Endothelial cell (in vitro differentiated cells): Measurements from ENCODE around the gene ZC3H12A. TPM values are rescaled to one million over a fixed set of nuclear protein-coding genes. Genes with fewer than 3 reads are reported as not detected.
A peak's percentile ranks its signal among the peaks of the same experiment; 100 is the strongest.
"Not testable (repeated sequence)": the region's sequence is repeated elsewhere in the genome, so short reads cannot be mapped to it uniquely, and the experiment has no call there.

Experiments
- DNase-seq: peaks from one replicate; pipeline ENCODE4 v3.0.0; 2021; ENCODE audit warnings: low spot score
- H3K27ac Mint-ChIP-seq: one replicate; pipeline ENCODE4 v1.8.0; 2021; ENCODE audit warnings: mixed read lengths, inconsistent platforms; ENCODE audit not compliant: unreplicated experiment
- H3K27me3 Mint-ChIP-seq: one replicate; pipeline ENCODE4 v1.8.0; 2021; ENCODE audit warnings: mild to moderate bottlenecking, moderate library complexity, mixed read lengths, inconsistent platforms; ENCODE audit not compliant: unreplicated experiment
- H3K36me3 Mint-ChIP-seq: one replicate; pipeline ENCODE4 v1.8.0; 2021; ENCODE audit warnings: mild to moderate bottlenecking, low read depth, mixed read lengths, inconsistent platforms; ENCODE audit not compliant: unreplicated experiment
- H3K4me1 Mint-ChIP-seq: one replicate; pipeline ENCODE4 v1.8.0; 2021; ENCODE audit warnings: mild to moderate bottlenecking, mixed read lengths, inconsistent platforms; ENCODE audit not compliant: unreplicated experiment
- H3K4me3 Mint-ChIP-seq: one replicate; pipeline ENCODE4 v1.8.0; 2021; ENCODE audit warnings: mild to moderate bottlenecking, mixed read lengths, inconsistent platforms; ENCODE audit not compliant: unreplicated experiment
- H3K9me3 Mint-ChIP-seq: one replicate; pipeline ENCODE4 v1.8.0; 2021; ENCODE audit warnings: mixed read lengths, inconsistent platforms; ENCODE audit not compliant: unreplicated experiment
- total RNA-seq: library from RNA; stranded (reverse); fragmentation: NEBNext Ultra II Directional; extraction: Animal tissue kit (Norgen Biotek cat#: 25700); gene quantifications from one replicate; pipeline ENCODE4 v1.2.1, GENCODE V29; 2021; ENCODE audit not compliant: unreplicated experiment
- TF ChIP-seq, protein P1 (sequence below): fragments of 200-600 bp; sonication (generic); IDR thresholded peaks from one replicate; pipeline ENCODE4 v1.5.0; 2021; ENCODE audit warnings: antibody characterized with exemption; ENCODE audit not compliant: unreplicated experiment

ZC3H12A gene
- total RNA-seq, 1 donor from 2014 or later = 5.4 TPM

DNA sequence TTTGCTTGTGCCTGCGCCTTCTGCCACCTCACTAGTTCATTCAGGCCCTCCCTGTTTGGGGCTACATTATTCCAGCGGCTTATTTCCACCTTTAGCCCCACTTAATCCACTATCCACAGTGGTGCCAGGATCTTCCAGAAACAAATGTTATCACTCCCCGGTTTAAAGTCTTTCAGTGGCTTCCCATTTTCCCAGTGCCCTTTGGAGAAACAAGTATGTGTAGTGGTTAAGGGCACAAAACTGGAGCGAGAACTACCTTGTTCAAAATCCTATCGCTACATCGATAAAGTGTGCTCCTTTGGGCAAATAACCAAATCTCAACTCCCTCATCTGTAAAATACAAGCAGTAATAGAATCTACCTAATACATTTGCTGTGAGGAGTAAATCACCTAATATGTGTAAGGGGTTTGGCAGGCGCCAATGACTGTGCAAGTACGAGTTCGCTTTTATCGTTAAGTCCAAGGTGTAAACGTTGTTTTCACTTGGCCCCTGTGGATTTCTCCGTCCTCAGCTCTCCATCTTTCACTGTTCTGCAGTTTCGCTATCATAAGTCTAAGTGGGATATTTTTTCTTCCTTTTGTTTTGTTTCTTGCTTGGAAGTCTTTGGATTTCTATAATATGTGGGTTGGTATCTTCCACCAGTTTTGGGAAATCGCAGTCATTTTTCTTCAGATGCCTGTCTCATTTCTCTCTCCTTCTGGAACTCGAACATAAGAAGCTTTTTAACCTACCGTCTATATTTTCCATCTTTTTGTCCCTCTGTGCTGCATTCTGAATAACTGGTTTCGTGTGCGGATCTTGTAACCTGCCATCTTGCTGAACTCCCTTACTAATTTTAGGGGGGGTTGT is 41.0 kb downstream of the ZC3H12A start:
- H3K27ac Mint-ChIP-seq = peak overlapping the region; percentile 93
- TF ChIP-seq, protein P1, sequence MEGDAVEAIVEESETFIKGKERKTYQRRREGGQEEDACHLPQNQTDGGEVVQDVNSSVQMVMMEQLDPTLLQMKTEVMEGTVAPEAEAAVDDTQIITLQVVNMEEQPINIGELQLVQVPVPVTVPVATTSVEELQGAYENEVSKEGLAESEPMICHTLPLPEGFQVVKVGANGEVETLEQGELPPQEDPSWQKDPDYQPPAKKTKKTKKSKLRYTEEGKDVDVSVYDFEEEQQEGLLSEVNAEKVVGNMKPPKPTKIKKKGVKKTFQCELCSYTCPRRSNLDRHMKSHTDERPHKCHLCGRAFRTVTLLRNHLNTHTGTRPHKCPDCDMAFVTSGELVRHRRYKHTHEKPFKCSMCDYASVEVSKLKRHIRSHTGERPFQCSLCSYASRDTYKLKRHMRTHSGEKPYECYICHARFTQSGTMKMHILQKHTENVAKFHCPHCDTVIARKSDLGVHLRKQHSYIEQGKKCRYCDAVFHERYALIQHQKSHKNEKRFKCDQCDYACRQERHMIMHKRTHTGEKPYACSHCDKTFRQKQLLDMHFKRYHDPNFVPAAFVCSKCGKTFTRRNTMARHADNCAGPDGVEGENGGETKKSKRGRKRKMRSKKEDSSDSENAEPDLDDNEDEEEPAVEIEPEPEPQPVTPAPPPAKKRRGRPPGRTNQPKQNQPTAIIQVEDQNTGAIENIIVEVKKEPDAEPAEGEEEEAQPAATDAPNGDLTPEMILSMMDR = no peak
- H3K9me3 Mint-ChIP-seq = no peaks in the 10 kb centered on the region
- peak overlapping the region; percentile 93 for H3K4me3 Mint-ChIP-seq
- peaks cover 16% of the 10 kb centered on the region for H3K4me1 Mint-ChIP-seq
- no peak for DNase-seq
- peaks cover 5% of the 10 kb centered on the region for H3K36me3 Mint-ChIP-seq
- peaks cover 14% of the 10 kb centered on the region for H3K27me3 Mint-ChIP-seq

DNA sequence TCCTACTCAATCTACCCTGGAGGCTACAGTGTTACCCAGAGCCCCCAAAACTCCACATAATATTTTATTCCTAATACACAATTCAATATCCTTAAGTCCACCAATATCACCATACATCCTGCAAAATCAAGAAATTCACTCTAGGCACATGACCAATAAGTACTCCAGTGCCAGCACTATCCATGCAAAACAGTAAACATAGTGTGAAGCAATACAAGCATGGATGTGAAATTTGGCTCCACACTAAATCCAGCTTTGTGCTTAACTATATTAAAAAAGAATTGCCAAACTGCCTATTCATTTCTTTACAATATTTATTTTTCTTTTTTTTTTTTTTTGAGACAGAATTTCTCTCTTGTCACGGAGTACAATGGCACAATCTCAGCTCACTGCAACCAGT is 43.2 kb downstream of the ZC3H12A start:
- H3K4me1 Mint-ChIP-seq = peaks cover 16% of the 10 kb centered on the region
- H3K36me3 Mint-ChIP-seq = peaks cover 5% of the 10 kb centered on the region
- H3K4me3 Mint-ChIP-seq = no peak overlapping the region
- H3K27ac Mint-ChIP-seq = no peak overlapping the region
- TF ChIP-seq, protein P1 = no peak
- DNase-seq = no peak
- H3K9me3 Mint-ChIP-seq = no peaks in the 10 kb centered on the region
- H3K27me3 Mint-ChIP-seq = peaks cover 8% of the 10 kb centered on the region

DNA sequence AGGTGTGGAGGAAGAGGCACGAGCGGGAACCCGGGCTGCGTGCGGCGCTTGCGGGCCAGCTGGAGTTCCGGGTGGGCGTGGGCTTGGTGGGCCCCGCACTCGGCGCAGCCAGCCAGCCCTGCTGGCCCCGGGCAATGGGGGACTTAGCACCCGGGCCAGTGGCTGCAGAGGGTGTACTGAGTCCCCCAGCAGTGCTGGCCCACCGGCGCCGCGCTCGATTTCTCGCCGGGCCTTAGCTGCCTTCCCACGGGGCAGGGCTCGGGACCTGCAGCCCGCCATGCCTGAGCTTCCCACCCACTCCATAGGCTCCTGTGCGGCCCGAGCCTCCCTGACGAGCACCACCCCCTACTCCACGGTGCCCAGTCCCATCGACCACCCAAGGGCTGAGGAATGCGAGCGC is 43.9 kb downstream of the ZC3H12A start:
- not testable (repeated sequence) for H3K27me3 Mint-ChIP-seq, H3K9me3 Mint-ChIP-seq, H3K27ac Mint-ChIP-seq, DNase-seq, H3K36me3 Mint-ChIP-seq, H3K4me3 Mint-ChIP-seq
- peaks cover 15% of the 10 kb centered on the region for H3K4me1 Mint-ChIP-seq

DNA sequence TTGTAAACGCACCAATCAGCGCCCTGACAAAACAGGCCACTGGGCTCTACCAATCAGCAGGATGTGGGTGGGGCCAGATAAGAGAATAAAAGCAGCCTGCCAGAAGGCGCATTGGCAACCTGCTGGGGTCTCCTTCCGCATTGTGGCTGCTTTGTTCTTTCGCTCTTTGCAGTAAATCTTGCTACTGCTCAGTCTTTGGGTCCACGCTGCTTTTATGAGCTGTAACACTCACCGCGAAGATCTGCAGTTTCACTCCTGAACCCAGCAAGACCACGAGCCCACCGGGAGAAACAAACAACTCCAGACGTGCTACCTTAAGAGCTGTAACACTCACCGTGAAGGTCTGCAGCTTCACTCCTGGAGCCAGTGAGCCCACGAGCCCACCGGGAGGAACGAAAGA is 44.5 kb downstream of the ZC3H12A start:
- H3K9me3 Mint-ChIP-seq, H3K4me3 Mint-ChIP-seq, DNase-seq: not testable (repeated sequence)

DNA sequence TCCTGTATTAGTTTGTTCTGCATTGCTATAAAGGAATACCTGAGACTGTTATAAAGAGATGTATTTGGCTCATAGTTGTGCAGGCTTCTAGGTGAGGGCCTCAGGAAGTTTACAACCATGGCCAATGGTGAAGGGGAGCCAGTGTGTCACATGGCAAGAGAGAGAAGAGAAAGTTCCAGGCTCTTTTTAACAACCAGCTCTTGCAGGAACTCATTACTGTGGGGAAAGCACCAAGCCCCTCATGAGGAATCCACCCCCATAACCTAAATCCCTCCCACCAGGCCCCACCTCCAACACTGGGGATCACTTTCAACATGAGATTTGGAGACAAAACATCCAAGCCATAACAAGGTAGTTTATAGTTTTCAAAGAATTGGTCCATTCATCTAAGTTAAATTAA is 45.2 kb downstream of the ZC3H12A start:
- TF ChIP-seq, protein P1 = no peak
- H3K9me3 Mint-ChIP-seq = no peaks in the 10 kb centered on the region
- H3K36me3 Mint-ChIP-seq = peaks cover 5% of the 10 kb centered on the region
- no peak overlapping the region for H3K27ac Mint-ChIP-seq
- peaks cover 6% of the 10 kb centered on the region for H3K27me3 Mint-ChIP-seq
- H3K4me1 Mint-ChIP-seq = peaks cover 11% of the 10 kb centered on the region
- DNase-seq = no peak
- no peak overlapping the region for H3K4me3 Mint-ChIP-seq

More for the DNA sequence above, 44.5 kb downstream of the ZC3H12A start:
- H3K27me3 Mint-ChIP-seq, H3K36me3 Mint-ChIP-seq, H3K27ac Mint-ChIP-seq: not testable (repeated sequence)
- peaks cover 13% of the 10 kb centered on the region for H3K4me1 Mint-ChIP-seq

DNA sequence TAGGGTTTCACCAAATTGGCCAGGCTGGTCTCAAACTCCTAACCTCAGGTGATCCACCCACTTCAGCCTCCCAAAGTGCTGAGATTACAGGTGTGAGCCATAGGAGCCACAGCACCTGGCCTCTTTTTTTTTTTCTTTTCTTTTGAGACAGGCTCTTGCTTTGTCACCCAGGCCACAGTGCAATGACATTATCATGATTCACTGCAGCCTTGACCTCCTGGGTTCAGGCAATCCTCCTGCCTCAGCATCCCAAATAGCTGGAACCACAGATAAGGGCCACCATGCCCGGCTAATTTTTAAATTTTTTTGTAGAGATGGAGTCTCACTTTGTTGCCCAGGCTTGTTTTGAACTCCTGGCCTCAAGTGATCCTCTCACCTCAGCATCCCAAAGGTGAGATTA is 55.5 kb downstream of the ZC3H12A start:
- H3K36me3 Mint-ChIP-seq, H3K4me1 Mint-ChIP-seq, DNase-seq, H3K27ac Mint-ChIP-seq, H3K27me3 Mint-ChIP-seq, H3K9me3 Mint-ChIP-seq, H3K4me3 Mint-ChIP-seq: not testable (repeated sequence)

DNA sequence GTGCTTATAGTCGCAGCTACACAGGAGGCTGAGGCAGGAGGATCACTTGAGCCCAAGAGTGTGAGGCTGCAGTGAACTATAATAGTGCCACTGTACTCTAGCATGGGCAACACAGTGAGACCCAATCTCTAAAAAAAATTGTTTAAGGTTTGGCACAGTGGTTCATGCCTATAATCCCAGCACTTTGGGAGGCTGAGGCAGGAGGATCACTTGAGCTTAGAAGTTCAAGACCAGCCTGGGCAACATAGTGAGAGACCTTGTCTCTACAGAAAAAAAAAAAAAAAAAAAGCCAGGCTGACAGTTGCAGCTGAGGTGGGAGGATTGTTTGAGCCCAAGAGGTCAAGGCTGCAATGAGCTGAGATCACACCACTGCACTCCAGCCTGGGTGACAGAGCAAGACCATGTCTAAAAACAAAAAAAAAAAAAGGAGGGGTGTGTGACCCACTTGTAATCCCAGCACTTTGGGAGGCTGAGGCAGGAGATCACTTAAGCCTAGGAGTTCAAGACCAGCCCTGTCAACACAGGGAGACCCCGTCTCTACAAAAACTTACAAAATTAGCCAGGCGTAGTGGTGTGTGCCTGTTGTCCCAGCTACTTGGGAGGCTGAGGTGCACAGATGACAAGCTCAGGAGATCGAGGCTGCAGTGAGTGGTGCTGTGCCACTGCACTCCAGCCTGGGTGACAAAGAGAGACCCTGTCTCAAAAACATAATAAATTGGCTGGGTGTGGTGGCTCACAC is 58.2 kb downstream of the ZC3H12A start:
- H3K27ac Mint-ChIP-seq, H3K4me3 Mint-ChIP-seq, H3K4me1 Mint-ChIP-seq, DNase-seq, H3K9me3 Mint-ChIP-seq, H3K27me3 Mint-ChIP-seq: not testable (repeated sequence)
- peaks cover 13% of the 10 kb centered on the region for H3K36me3 Mint-ChIP-seq
